ENCODE data around the gene BMAL1.

BMAL1 gene

DNA sequence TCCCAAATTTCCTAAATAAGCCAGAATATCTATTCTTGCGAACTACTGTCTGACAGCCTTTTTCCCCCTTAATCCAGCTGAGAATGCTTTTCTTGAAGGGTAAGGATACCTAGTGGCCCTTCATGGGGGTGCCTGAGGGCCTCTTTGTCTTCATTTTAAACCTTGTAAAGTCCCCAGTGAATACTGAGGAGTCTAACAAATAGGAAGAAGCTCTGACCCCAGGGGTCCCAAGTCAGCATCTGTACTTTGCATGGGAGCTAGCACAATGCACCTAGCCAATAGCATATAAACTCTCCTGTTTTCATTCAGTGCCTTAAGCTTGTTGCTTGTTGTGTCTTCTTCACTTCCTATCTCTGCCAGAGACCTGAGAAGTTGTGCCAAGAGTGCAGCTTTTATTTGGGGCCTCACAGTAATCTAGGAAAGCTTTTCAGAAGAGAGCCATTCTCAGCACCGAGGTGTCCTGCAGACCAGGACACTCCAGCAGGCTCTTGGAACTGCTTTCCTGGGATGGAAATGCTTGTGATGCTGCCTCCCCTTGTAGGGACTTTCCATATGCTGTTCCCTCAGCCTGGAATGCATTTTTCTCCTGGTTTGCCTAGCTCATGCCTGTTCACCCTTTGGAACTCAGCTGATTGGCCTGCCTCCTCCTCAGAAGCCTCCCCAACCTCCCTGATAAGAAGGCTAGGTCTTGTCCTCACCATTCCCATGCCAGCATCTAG is 37.2 kb downstream of the BMAL1 start:
- no peaks in the 10 kb centered on the region for H3K27me3 Mint-ChIP-seq
- no peaks in the 10 kb centered on the region for H3K9me3 Mint-ChIP-seq
- H3K4me3 Mint-ChIP-seq = no peak overlapping the region
- ATAC-seq (no peak), DNase-seq (no peak)
- no peak overlapping the region for H3K27ac Mint-ChIP-seq
- peaks cover 81% of the 10 kb centered on the region for H3K4me1 Mint-ChIP-seq

DNA sequence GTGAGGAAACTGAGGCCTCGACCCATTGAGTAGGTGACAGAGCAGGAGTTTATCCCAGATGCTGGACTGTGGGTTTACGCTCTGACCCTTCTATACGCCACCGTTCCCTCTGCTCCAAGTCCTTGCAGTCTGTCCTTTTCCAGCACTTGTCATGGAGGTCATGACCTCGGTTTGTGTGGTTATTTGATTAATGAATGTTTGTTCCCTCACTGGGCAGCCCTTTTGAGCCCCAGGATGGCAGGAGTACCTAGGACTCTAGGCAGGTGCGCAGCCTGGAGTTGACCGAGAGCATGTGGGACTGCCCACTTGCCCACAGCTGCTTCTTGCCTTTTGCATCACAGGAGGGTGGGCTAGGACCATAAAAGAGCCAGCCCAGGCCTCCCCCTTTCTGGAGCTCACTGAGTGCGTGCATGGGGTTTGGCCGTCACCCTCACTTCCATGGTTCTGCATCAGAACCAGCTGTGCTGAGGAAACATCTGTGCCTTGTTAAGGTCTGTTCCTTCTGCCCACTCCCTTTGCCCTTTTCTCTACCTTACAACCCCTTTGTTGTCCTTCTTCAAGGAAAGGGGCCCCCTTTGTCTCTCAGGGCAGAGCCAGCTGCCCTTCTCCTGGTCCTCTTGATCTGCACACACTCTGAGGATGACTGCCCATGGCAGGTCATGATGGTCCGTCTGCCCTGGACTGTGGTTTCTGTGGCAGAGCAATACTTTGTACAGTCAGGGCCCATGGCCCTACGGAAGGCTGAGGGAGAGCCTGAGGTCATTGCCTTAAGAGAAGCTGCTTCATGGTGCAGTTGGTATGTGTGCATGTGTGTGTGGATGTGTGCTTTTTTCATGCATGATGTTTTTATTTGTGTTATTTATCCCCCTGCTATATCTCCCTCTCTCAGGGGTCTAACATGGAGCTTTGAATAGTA is 38.2 kb downstream of the BMAL1 start:
- Mint-ChIP-seq H3K4me1 (peaks cover 84% of the 10 kb centered on the region), H3K27ac (peak overlapping the region in 1 of 2 donors; percentile 30), H3K9me3 (no peaks in the 10 kb centered on the region), H3K27me3 (no peaks in the 10 kb centered on the region), H3K4me3 (no peak overlapping the region)
- DNase-seq (no peak), ATAC-seq (peak; percentile 22)

DNA sequence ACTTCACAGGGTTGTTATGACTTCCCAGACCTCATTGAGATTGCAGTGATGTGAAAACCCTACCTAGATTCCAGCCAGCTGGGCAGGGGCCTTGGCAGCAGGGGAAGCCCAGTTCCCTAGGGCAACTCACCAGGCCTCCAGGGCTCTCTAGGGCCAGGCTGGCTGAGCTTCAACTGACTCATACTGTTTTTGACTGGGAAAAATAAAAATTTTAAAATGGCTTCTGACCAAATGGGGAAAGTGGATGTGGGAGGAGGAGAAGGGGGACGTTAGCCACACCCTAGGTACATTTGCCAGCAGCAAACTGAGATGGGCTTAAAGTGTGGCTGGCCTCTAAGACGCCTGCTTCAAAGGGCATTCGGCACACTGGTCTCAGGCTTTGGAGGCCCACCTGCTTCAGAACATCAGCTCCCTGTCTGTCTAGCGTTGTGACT is 39.0 kb downstream of the BMAL1 start:
- H3K4me3 Mint-ChIP-seq = peak overlapping the region in 1 of 2 donors; percentile 35
- peaks cover 84% of the 10 kb centered on the region for H3K4me1 Mint-ChIP-seq
- DNase-seq (no peak), ATAC-seq (peak; percentile 55)
- H3K9me3 Mint-ChIP-seq = no peaks in the 10 kb centered on the region
- no peaks in the 10 kb centered on the region for H3K27me3 Mint-ChIP-seq
- H3K27ac Mint-ChIP-seq = peak overlapping the region in 1 of 2 donors; percentile 68

DNA sequence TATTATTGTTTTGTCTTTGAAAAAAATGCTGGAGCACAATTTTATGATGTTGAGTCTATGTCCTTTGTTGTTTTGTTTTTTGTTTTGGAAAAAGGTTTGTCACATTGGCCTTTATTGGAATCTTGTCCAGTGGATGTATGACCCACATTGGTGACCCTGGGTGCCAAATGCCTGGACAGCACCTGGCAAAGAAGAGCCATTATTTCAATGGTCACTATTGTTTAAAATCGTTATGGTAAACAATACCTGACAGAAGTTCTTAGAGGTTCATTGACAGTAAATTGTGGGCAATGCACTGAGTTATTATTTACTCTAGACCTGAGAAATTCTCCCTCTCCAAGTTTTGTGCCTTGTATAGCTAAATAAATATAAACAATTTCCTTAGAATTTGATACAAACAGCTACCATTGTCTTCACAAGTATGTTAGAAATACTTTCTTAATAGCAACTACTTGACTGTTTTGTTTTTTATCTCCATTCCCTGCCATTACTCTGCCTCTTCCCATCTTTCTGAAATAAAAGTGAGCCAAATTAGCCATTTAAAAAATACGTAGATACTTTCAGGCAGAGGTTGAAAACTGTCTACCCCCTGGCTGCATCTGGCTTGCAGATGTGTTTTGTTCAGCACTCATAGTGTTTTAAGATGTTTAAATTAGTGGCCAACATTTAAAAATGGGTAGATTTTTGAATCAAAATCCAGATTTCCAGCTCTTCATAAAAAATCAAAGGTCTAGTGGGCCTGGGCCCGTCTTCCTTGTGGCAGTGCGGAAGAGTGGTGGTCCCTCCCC is 39.9 kb downstream of the BMAL1 start:
- Mint-ChIP-seq H3K27ac (peak overlapping the region; percentile 14 to 30), H3K4me3 (no peak overlapping the region), H3K9me3 (no peaks in the 10 kb centered on the region), H3K4me1 (peaks cover 87% of the 10 kb centered on the region), H3K27me3 (no peaks in the 10 kb centered on the region)
- DNase-seq (no peak), ATAC-seq (no peak)

DNA sequence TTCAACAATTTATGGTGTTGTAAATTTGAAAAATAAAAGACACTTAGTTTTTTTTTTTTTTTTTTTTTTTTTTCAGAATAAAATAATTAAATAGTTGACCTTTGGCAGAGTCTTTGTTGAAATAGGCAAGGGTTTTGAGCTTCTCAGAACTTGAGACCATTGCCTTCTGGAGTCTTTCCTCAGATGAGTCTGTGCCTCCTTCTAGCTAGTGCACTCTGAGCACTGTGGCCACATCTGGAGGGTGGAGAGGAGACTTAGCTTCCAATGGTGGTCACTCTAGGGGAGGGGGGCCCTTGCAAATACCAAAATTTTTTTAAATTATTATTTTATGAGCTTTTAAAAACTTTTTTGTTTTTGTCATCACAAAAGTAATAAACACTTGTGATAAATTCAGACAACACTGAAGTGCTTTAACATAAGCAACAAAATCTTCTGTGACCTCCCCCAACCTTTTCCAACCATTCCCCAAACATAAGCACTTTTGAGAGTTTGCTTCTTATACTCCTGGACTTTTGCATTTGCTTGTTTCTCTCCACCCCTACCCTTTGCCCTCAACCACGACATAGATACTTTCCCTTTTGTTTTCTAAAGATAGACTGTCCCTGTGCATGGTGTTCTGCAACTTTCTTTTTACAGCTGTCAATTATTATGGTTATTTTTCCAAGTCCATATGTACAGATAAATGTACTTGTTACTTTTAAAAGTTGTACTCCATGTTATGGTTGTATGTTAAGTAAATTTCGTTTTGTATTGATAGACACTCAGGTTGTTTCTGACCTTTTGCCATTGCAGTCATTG is 41.1 kb downstream of the BMAL1 start:
- ATAC-seq = peak; percentile 66

GRCh38 chr11:13320688-13321087 is 43.1 kb downstream of the BMAL1 start:
- H3K27ac Mint-ChIP-seq = no peak overlapping the region
- DNase-seq = no peak
- no peak overlapping the region for H3K4me3 Mint-ChIP-seq
- peaks cover 68% of the 10 kb centered on the region for H3K4me1 Mint-ChIP-seq
- no peaks in the 10 kb centered on the region for H3K9me3 Mint-ChIP-seq
- H3K27me3 Mint-ChIP-seq = no peaks in the 10 kb centered on the region
- no peak for ATAC-seq

More for the DNA sequence above, 41.1 kb downstream of the BMAL1 start:
- DNase-seq = no peak
- Mint-ChIP-seq H3K27me3 (no peaks in the 10 kb centered on the region), H3K27ac (peak overlapping the region in 1 of 2 donors; percentile 3), H3K4me3 (peak overlapping the region; percentile 54 to 63), H3K9me3 (no peaks in the 10 kb centered on the region), H3K4me1 (peaks cover 78% of the 10 kb centered on the region)

DNA sequence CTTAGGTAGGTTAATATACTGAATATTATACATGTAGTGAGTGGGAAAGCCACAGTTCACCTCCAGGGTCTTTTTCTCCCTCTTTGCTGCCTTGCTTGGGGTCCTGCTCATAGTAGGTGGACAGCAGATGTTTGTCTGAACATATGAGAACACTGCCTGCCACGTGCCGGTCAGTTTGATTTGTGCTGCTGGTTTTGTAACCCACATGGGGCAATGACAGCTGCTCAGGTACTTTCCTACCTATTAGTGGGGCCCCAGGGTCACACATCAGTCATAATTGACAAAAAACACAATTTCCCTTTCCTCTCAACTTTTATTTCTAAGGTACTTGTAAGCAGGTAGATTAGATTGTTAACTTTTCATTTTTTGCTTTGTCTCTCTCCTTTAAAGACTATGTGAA is 43.8 kb downstream of the BMAL1 start:
- H3K4me1 Mint-ChIP-seq = peaks cover 60% of the 10 kb centered on the region
- DNase-seq = no peak
- H3K27ac Mint-ChIP-seq = peak overlapping the region in 1 of 2 donors; percentile 59
- H3K27me3 Mint-ChIP-seq = no peaks in the 10 kb centered on the region
- no peaks in the 10 kb centered on the region for H3K9me3 Mint-ChIP-seq
- no peak for ATAC-seq
- H3K4me3 Mint-ChIP-seq = no peak overlapping the region

DNA sequence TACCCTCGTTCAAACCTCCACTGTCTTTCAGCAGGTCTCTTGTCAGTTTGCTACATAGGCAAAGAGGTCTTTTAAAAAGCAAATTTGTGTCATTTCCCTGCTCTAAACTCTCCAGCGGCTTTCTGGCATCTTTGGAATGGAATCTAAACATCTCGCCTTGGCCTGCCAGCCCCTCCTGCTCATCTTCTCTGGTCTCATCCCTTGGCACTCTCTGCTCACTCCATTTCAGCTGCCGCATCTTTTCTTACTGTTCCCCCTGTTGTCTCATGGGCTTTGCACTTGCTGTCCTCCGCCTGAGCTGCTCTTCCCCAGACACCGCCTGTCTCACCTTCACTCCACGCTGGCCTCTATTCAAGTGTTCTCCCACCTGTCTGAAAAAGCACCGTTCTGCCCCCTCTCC is 46.6 kb downstream of the BMAL1 start:
- DNase-seq (no peak), ATAC-seq (no peak)
- Mint-ChIP-seq H3K4me3 (no peak overlapping the region), H3K27me3 (no peaks in the 10 kb centered on the region), H3K4me1 (peaks cover 40% of the 10 kb centered on the region), H3K9me3 (no peaks in the 10 kb centered on the region), H3K27ac (no peak overlapping the region)

DNA sequence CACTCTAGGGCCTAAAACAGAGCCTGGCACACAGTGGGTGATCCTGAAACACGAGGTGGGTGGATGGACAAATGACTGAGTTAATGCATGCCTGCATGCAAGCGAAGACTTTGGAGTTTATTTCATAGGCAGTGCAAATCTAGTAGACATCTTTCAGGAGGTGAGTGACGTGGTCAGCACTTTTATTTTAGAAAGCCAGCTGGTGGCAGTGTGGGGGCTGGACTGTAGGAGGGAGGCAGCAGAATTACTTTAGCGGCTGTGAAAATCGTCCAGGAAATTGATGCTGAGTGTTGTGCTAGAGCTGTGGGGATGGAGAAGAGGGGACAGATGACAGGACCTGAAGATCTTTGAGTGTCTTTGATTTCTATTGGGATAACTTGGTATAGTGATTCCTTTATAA is 47.1 kb downstream of the BMAL1 start:
- Mint-ChIP-seq H3K4me3 (no peak overlapping the region), H3K27ac (no peak overlapping the region), H3K9me3 (no peaks in the 10 kb centered on the region), H3K4me1 (peaks cover 37% of the 10 kb centered on the region), H3K27me3 (no peaks in the 10 kb centered on the region)
- no peak for DNase-seq
- no peak for ATAC-seq

GRCh38 chr11:13327421-13327820 is 49.8 kb downstream of the BMAL1 start:
- Mint-ChIP-seq H3K9me3 (no peaks in the 10 kb centered on the region), H3K27me3 (no peaks in the 10 kb centered on the region), H3K27ac (no peak overlapping the region), H3K4me1 (peaks cover 33% of the 10 kb centered on the region), H3K4me3 (no peak overlapping the region)
- ATAC-seq (no peak), DNase-seq (no peak)

DNA sequence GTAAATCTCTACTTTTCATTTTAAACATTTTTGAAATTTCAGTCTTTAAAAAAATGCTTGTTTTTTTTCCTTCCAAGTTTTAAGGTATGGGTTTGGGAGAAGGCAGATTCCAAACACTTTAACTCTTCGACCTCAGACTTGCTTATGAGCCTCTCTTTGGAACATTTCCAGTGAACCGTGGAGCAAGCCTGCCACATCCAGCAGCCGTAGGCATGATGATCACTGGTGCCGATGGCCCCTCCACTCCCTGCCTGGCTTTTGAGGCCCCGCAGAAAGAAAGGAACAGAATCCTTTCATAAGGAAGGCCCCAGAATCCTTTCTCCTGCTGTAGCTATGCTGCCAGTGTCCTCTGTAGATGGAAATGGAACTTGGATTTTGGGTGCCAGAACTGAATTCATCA is 50.7 kb downstream of the BMAL1 start:
- Mint-ChIP-seq H3K27me3 (no peaks in the 10 kb centered on the region), H3K4me3 (no peak overlapping the region), H3K9me3 (no peaks in the 10 kb centered on the region), H3K4me1 (peaks cover 41% of the 10 kb centered on the region), H3K27ac (no peak overlapping the region)
- ATAC-seq (no peak), DNase-seq (no peak)

DNA sequence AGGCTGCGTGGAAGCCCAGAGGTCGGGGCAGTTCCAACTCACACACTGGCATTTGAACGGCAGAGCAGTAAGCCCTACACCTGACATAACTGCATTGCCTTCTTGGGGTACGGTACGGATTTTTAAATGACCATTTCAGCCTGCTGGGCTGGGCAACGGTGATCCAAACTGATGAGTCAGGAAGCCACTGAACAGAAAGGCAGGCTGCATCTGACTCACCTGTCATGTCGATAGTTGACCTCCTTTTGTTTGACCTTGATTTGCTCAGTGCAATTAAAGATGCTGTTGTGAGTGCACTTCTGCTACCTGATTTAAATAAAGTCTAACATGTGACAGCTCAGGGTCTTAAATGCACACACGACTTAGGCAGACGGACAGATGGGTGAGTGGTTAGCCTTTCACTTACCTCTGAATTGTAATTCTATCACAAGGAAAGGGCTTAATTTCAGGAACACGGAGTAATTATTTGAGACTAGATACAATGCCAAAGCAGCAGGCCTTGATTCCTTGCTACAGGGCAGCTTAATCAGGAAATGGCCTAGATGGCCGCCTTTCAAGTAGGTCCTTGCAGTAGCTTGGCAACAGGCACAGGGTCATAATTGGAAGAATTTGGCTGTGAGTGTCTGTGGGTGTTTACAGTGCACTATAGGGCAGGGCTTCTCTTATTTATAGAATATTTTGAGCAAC is 52.2 kb downstream of the BMAL1 start:
- Mint-ChIP-seq H3K4me1 (peaks cover 49% of the 10 kb centered on the region), H3K27ac (no peak overlapping the region), H3K4me3 (no peak overlapping the region), H3K9me3 (no peaks in the 10 kb centered on the region), H3K27me3 (no peaks in the 10 kb centered on the region)
- DNase-seq (no peak), ATAC-seq (no peak)

DNA sequence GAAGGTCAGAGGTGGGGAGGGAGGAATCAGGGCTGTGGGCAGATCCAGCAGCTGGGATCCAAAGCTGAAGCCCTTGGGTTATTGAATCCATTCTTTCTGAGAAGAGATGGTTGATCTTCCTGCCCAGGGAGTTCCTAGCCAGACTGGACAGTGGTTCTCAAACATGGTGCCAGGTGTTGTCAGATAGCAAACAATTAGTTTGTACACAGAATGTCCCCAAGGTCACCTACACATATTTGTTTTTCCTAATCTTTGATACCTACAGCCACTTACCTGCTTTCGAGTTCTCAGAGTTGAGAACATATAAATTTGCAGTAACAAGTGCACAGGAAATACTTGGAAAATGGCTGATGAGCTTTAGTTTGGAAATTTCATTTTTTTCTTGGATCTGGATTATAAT is 54.5 kb downstream of the BMAL1 start:
- Mint-ChIP-seq H3K27ac (no peak overlapping the region), H3K9me3 (no peaks in the 10 kb centered on the region), H3K4me1 (peaks cover 63% of the 10 kb centered on the region), H3K27me3 (no peaks in the 10 kb centered on the region), H3K4me3 (no peak overlapping the region)
- ATAC-seq = no peak
- DNase-seq = no peak

- H3K9me3 Mint-ChIP-seq = no peaks in the 10 kb centered on the region
- H3K27ac Mint-ChIP-seq = no peak overlapping the region
- H3K27me3 Mint-ChIP-seq = no peaks in the 10 kb centered on the region
- peaks cover 75% of the 10 kb centered on the region for H3K4me1 Mint-ChIP-seq
- no peak for DNase-seq
- peak; percentile 16 for ATAC-seq
- H3K4me3 Mint-ChIP-seq = no peak overlapping the region
These were observed 55.9 kb downstream of the BMAL1 start for GRCh38 chr11:13333456-13333957.

All from stimulated activated naive CD8-positive, alpha-beta T cell treated with anti-CD3 and anti-CD28 coated beads, Interleukin-15, amount 100 ng/mL, for 72 hours (primary cell).